GM18502 (cell line): Measurements from ENCODE around the gene SLC6A1.

Experiments
- ATAC-seq: cut with Tn5 transposase; IDR thresholded peaks from one replicate; pipeline ENCODE4 v1.9.1; 2021; ENCODE audit warnings: mild to moderate bottlenecking; ENCODE audit not compliant: unreplicated experiment, poor library complexity

Gene SLC6A1

GRCh38 chr3:10992017-10992942 lies at the start of gene SLC6A1:
Gene SLC6A1, plus strand, starts transcription at chr3:10992748. Its CDS starts 24,464 bp downstream, at chr3:11017212.
- ATAC-seq: no peak

GRCh38 chr3:10944866-10945265 lies 47.7 kb upstream of the SLC6A1 start:
- ATAC-seq: no peak

- no peak for ATAC-seq
These were observed 46.8 kb upstream of the SLC6A1 start for GRCh38 chr3:10945683-10946287.

- ATAC-seq: no peak
These were observed 46.0 kb upstream of the SLC6A1 start for GRCh38 chr3:10946526-10946925.

GRCh38 chr3:10948326-10948725 lies 44.2 kb upstream of the SLC6A1 start:
- no peak for ATAC-seq

GRCh38 chr3:10949197-10949596 lies 43.4 kb upstream of the SLC6A1 start:
- no peak for ATAC-seq

GRCh38 chr3:10950476-10951294 lies 41.9 kb upstream of the SLC6A1 start:
- ATAC-seq: no peak

- ATAC-seq: no peak
These were observed 41.1 kb upstream of the SLC6A1 start for GRCh38 chr3:10951295-10951926.

- ATAC-seq: no peak
These were observed 40.0 kb upstream of the SLC6A1 start for GRCh38 chr3:10952525-10952924.

GRCh38 chr3:10954740-10955139 lies 37.8 kb upstream of the SLC6A1 start:
- ATAC-seq: no peak

- ATAC-seq: no peak
These were observed 36.7 kb upstream of the SLC6A1 start for GRCh38 chr3:10955711-10956453.

- ATAC-seq: no peak
These were observed 36.0 kb upstream of the SLC6A1 start for GRCh38 chr3:10956531-10956930.

- ATAC-seq: no peak
These were observed 35.6 kb upstream of the SLC6A1 start for GRCh38 chr3:10956986-10957385.

- no peak for ATAC-seq
These were observed 34.4 kb upstream of the SLC6A1 start for GRCh38 chr3:10957976-10958749.

- ATAC-seq: no peak
These were observed 32.3 kb upstream of the SLC6A1 start for GRCh38 chr3:10960255-10960654.

GRCh38 chr3:10961921-10962320 lies 30.6 kb upstream of the SLC6A1 start:
- ATAC-seq: no peak

- no peak for ATAC-seq
These were observed 30.0 kb upstream of the SLC6A1 start for GRCh38 chr3:10962481-10963036.

- no peak for ATAC-seq
These were observed 27.9 kb upstream of the SLC6A1 start for GRCh38 chr3:10964537-10965167.
